RWPE2 (cell line): ENCODE measurements around the gene EPDR1.

ENCODE experiments used
- ATAC-seq: fragments of 200-7000 bp; cut with Tn5 transposase; 3 replicates; pipeline ENCODE4 v1.9.1; 2021; ENCODE audit warnings: low read depth
- DNase-seq: peaks from one replicate; pipeline ENCODE4 v3.0.0-alpha.2; 2020; ENCODE audit warnings: low spot score
- H3K27ac ChIP-seq: fragments of 450-650 bp; 2 replicates; pipeline ENCODE4 v1.5.1; 2017; ENCODE audit warnings: mild to moderate bottlenecking; ENCODE audit not compliant: poor library complexity, severe bottlenecking
- H3K27me3 ChIP-seq: fragments of 250-450 bp; sonication (Bioruptor Pico); 2 replicates; pipeline ENCODE4 v1.5.1; 2021; ENCODE audit warnings: mild to moderate bottlenecking, moderate library complexity; ENCODE audit not compliant: insufficient read depth, poor library complexity, severe bottlenecking
- H3K36me3 ChIP-seq: fragments of 250-450 bp; sonication (Bioruptor Pico); 2 replicates; pipeline ENCODE4 v1.5.1; 2020; ENCODE audit warnings: low read depth, mild to moderate bottlenecking, moderate library complexity
- H3K4me1 ChIP-seq: fragments of 250-450 bp; sonication (Bioruptor Pico); 2 replicates; pipeline ENCODE4 v1.5.1; 2021; ENCODE audit warnings: mild to moderate bottlenecking, moderate library complexity; ENCODE audit not compliant: insufficient read depth, poor library complexity, severe bottlenecking
- H3K4me3 ChIP-seq: fragments of 250-450 bp; sonication (Bioruptor Pico); 2 replicates; pipeline ENCODE4 v1.5.1; 2021; ENCODE audit warnings: mild to moderate bottlenecking, moderate library complexity; ENCODE audit not compliant: severe bottlenecking
- H3K9me3 ChIP-seq: fragments of 250-450 bp; sonication (Bioruptor Pico); 2 replicates; pipeline ENCODE4 v1.5.1; 2021; ENCODE audit warnings: mild to moderate bottlenecking, moderate library complexity; ENCODE audit not compliant: severe bottlenecking
- TF ChIP-seq, protein P1 (sequence below): fragments of 450-650 bp; IDR thresholded peaks from one replicate; pipeline ENCODE4 v1.5.1; 2017; ENCODE audit warnings: mild to moderate bottlenecking, moderate library complexity; ENCODE audit not compliant: poor library complexity, severe bottlenecking

EPDR1 gene

DNA sequence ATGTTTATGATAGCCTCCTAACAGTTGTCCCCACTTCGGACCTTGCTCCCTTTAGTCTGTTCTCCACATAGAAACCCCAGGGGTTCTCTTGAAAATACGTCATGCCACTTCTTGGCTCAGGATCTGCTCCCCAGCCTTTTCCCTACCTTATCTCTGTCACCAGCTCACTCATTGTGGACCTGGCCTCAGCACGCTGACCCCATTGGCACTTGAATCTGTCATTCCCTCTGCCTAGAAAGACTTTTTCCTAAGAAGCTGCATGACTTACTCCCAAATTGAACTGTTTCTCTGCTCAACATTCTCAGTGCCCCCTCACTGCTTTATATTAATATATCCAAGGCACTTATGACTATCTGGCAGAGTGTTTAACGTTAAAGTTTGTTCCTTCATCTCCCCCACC is 8.4 kb downstream of the EPDR1 start:
- ATAC-seq: no peak

DNA sequence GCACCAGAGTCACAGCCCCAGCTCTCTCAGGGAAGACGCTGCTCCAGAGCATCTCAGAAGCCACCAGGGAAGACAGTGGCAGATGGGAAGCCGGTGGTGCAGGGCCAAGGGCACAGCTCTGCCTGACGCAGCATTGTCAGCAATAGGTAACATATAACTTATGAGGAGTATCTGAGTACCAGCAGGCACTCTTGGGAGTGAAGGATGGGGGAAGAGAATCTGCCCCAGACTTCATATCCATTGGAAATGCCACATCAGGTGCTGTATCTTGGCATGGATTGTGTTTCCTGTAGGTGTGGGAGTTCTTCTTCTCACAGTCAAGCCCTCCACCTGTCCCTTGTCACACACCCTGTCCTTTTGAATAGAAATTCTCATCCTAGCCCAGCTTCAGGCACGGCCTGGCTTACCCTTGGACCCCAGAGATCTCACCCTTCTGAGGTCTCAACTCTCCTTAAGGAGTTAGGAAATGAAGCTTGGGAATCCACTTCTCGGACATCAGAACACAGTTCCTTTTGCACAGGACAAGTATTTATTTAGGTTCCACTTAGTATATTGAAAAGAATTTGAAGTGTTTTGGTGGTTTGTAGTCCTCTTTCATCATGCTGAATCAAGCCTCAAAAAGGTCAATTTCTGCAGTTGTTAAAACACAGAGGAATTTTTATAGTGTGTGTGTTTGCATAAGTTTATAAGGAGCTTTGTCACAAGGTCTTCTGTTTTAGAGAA is 9.9 kb downstream of the EPDR1 start:
- H3K27me3 ChIP-seq: no peaks in the 10 kb centered on the region
- no peak for ATAC-seq
- DNase-seq: no peak
- H3K9me3 ChIP-seq: no peaks in the 10 kb centered on the region
- TF ChIP-seq, protein P1, sequence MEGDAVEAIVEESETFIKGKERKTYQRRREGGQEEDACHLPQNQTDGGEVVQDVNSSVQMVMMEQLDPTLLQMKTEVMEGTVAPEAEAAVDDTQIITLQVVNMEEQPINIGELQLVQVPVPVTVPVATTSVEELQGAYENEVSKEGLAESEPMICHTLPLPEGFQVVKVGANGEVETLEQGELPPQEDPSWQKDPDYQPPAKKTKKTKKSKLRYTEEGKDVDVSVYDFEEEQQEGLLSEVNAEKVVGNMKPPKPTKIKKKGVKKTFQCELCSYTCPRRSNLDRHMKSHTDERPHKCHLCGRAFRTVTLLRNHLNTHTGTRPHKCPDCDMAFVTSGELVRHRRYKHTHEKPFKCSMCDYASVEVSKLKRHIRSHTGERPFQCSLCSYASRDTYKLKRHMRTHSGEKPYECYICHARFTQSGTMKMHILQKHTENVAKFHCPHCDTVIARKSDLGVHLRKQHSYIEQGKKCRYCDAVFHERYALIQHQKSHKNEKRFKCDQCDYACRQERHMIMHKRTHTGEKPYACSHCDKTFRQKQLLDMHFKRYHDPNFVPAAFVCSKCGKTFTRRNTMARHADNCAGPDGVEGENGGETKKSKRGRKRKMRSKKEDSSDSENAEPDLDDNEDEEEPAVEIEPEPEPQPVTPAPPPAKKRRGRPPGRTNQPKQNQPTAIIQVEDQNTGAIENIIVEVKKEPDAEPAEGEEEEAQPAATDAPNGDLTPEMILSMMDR: no peak
- no peak overlapping the region for H3K4me3 ChIP-seq
- H3K27ac ChIP-seq: no peak overlapping the region
- no peaks in the 10 kb centered on the region for H3K36me3 ChIP-seq
- no peaks in the 10 kb centered on the region for H3K4me1 ChIP-seq

More for the DNA sequence above, 8.4 kb downstream of the EPDR1 start:
- H3K9me3 ChIP-seq: no peaks in the 10 kb centered on the region
- no peak overlapping the region for H3K4me3 ChIP-seq
- no peaks in the 10 kb centered on the region for H3K4me1 ChIP-seq
- no peaks in the 10 kb centered on the region for H3K36me3 ChIP-seq
- no peak overlapping the region for H3K27ac ChIP-seq
- H3K27me3 ChIP-seq: no peaks in the 10 kb centered on the region
- DNase-seq: no peak
- TF ChIP-seq, protein P1: no peak

DNA sequence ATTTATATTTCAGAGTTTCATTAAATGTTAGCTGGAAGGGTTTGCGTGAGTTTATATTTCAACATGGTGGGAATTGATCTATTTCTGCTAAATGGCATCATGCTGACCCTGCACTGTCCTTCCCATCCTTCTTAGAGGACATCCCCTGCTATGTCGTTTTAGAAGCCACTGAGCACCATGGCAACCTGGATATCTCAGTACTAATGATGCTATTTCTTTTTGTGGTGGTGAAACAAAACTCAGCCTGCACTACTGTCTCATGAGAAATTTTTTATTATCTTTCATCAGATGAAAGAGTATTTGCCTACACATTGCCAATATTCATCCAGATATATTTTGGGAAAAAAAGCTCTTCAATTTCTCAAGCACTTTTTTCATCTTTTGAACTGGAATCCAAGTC is 12.1 kb downstream of the EPDR1 start:
- H3K4me3 ChIP-seq: no peak overlapping the region

DNA sequence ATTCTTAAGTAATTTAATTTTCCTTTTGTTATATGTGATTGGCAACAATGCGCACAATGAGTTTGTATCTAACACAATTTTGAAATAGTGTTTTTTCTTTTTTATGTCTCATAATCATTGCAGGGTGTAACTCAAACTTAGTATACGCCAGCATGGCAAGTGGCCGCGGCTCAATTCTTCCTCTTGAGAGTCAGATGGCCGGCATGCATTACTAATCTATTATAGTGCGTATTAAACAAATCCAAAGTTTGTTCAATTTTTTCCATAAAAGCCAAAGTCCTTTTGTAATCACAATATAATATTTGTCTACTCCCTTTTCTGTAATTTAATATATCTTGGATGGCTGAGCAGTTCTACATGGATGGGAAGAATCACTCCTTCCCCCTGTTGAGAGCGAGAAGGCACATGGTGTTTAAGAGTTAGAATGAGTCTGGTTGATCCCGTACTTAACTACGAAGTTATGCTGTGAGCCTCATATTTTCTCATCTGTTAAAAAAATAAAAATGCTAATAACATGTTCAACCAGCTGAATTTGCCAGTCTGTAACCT is 12.7 kb downstream of the EPDR1 start:
- TF ChIP-seq, protein P1: no peak
- DNase-seq (no peak), ATAC-seq (no peak)
- Histone ChIP-seq H3K4me3 (no peak overlapping the region), H3K9me3 (no peaks in the 10 kb centered on the region), H3K27me3 (no peaks in the 10 kb centered on the region), H3K36me3 (no peaks in the 10 kb centered on the region), H3K27ac (no peak overlapping the region), H3K4me1 (no peaks in the 10 kb centered on the region)

More for the DNA sequence above, 12.1 kb downstream of the EPDR1 start:
- Histone ChIP-seq H3K36me3 (no peaks in the 10 kb centered on the region), H3K27ac (no peak overlapping the region), H3K27me3 (no peaks in the 10 kb centered on the region), H3K9me3 (no peaks in the 10 kb centered on the region), H3K4me1 (no peaks in the 10 kb centered on the region)
- DNase-seq: no peak
- no peak for ATAC-seq
- TF ChIP-seq, protein P1: no peak
